Osteocyte (in vitro differentiated cells): ENCODE data around the gene KRTAP4-7. TPM values are rescaled to one million over a fixed set of nuclear protein-coding genes. Genes with fewer than 3 reads are reported as not detected.

Experiments used
- DNase-seq: peaks from one replicate; pipeline ENCODE4 v3.0.0; 2021; ENCODE audit warnings: mixed read lengths; ENCODE audit not compliant: unreplicated experiment; ENCODE audit errors: extremely low spot score
- H3K27ac Mint-ChIP-seq: one replicate; pipeline ENCODE4 v1.8.0; 2021; ENCODE audit warnings: mild to moderate bottlenecking, mixed read lengths; ENCODE audit not compliant: unreplicated experiment
- H3K27me3 Mint-ChIP-seq: one replicate; pipeline ENCODE4 v1.8.0; 2021; ENCODE audit warnings: mixed read lengths; ENCODE audit not compliant: unreplicated experiment
- H3K36me3 Mint-ChIP-seq: one replicate; pipeline ENCODE4 v1.8.0; 2021; ENCODE audit warnings: mixed read lengths; ENCODE audit not compliant: unreplicated experiment
- H3K4me1 Mint-ChIP-seq: one replicate; pipeline ENCODE4 v1.8.0; 2021; ENCODE audit warnings: mixed read lengths; ENCODE audit not compliant: unreplicated experiment
- H3K4me3 Mint-ChIP-seq: one replicate; pipeline ENCODE4 v1.8.0; 2021; ENCODE audit warnings: mild to moderate bottlenecking, moderate library complexity, mixed read lengths; ENCODE audit not compliant: unreplicated experiment
- H3K9me3 Mint-ChIP-seq: one replicate; pipeline ENCODE4 v1.8.0; 2021; ENCODE audit warnings: mixed read lengths; ENCODE audit not compliant: unreplicated experiment
- total RNA-seq: library from RNA; stranded (reverse); gene quantifications from 2 replicates; pipeline ENCODE4 v1.2.1, GENCODE V29; 2021
- TF ChIP-seq, protein P1 (sequence below): fragments of 200-600 bp; sonication (generic); IDR thresholded peaks from 2 replicates; pipeline ENCODE4 v1.5.0; 2021; ENCODE audit warnings: antibody characterized with exemption, mild to moderate bottlenecking, moderate library complexity

KRTAP4-7 gene
- total RNA-seq, 1 donor from 2014 or later: not detected

GRCh38 chr17:41125064-41125463, 41.1 kb downstream of the KRTAP4-7 start:
- Mint-ChIP-seq H3K4me1 (peaks cover 17% of the 10 kb centered on the region), H3K27me3 (no peaks in the 10 kb centered on the region), H3K36me3 (no peaks in the 10 kb centered on the region), H3K27ac (no peak overlapping the region), H3K4me3 (no peak overlapping the region), H3K9me3 (peaks cover 12% of the 10 kb centered on the region)
- TF ChIP-seq, protein P1, sequence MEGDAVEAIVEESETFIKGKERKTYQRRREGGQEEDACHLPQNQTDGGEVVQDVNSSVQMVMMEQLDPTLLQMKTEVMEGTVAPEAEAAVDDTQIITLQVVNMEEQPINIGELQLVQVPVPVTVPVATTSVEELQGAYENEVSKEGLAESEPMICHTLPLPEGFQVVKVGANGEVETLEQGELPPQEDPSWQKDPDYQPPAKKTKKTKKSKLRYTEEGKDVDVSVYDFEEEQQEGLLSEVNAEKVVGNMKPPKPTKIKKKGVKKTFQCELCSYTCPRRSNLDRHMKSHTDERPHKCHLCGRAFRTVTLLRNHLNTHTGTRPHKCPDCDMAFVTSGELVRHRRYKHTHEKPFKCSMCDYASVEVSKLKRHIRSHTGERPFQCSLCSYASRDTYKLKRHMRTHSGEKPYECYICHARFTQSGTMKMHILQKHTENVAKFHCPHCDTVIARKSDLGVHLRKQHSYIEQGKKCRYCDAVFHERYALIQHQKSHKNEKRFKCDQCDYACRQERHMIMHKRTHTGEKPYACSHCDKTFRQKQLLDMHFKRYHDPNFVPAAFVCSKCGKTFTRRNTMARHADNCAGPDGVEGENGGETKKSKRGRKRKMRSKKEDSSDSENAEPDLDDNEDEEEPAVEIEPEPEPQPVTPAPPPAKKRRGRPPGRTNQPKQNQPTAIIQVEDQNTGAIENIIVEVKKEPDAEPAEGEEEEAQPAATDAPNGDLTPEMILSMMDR: no peak
- DNase-seq: no peak

DNA sequence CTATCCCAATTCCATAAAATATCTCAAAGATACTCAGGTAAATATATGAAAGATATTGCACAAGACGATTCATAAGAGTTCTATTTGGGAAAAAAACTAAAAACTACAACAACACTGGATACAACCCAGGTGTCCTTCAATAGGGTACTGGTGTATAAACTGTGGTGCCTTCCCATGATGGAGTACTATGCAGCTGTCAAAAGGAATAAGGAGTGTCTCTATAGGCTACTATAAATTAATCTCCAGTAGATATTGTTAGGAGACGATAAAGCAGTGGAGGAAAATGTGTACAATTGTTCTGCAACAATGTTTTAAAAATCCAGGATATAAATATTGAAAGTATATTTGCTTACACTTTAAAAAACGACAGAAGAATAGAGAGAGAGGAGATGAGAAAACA, 42.5 kb downstream of the KRTAP4-7 start:
- Mint-ChIP-seq H3K27ac (no peak overlapping the region), H3K36me3 (no peaks in the 10 kb centered on the region), H3K27me3 (no peaks in the 10 kb centered on the region), H3K9me3 (peaks cover 12% of the 10 kb centered on the region), H3K4me1 (peaks cover 16% of the 10 kb centered on the region), H3K4me3 (no peak overlapping the region)
- TF ChIP-seq, protein P1: no peak
- DNase-seq: no peak

DNA sequence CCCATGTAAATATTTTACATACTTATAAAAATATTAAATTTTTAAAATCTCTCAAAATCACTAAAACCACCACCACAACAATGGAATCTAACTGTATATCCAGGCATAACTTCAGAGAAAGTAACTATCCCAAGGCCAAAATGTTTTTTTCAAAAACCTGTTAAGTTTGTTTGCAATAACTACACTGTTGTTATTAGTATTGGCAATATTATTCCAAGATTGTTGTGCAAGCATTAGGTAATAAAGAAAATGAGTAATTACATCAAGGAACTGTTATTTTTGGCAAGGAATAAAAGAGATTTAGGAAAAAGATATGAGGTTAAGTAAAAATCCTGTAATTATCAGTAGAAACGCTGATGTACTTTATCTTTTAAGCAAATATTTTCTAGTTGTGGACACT, 43.4 kb downstream of the KRTAP4-7 start:
- Mint-ChIP-seq H3K27me3 (no peaks in the 10 kb centered on the region), H3K27ac (no peak overlapping the region), H3K9me3 (peaks cover 12% of the 10 kb centered on the region), H3K36me3 (no peaks in the 10 kb centered on the region), H3K4me3 (no peak overlapping the region), H3K4me1 (peaks cover 19% of the 10 kb centered on the region)
- TF ChIP-seq, protein P1: no peak
- DNase-seq: no peak

GRCh38 chr17:41131979-41132378, 48.0 kb downstream of the KRTAP4-7 start:
- no peak overlapping the region for H3K27ac Mint-ChIP-seq
- no peaks in the 10 kb centered on the region for H3K27me3 Mint-ChIP-seq
- DNase-seq: no peak
- no peak overlapping the region for H3K4me3 Mint-ChIP-seq
- H3K9me3 Mint-ChIP-seq: peaks cover 10% of the 10 kb centered on the region
- TF ChIP-seq, protein P1: no peak
- H3K4me1 Mint-ChIP-seq: peaks cover 7% of the 10 kb centered on the region
- no peaks in the 10 kb centered on the region for H3K36me3 Mint-ChIP-seq

- no peak for DNase-seq
- Mint-ChIP-seq H3K27me3 (no peaks in the 10 kb centered on the region), H3K9me3 (peaks cover 14% of the 10 kb centered on the region), H3K27ac (no peak overlapping the region), H3K4me3 (no peak overlapping the region), H3K36me3 (peaks cover 5% of the 10 kb centered on the region), H3K4me1 (peaks cover 7% of the 10 kb centered on the region)
- TF ChIP-seq, protein P1: no peak
These were observed 50.2 kb downstream of the KRTAP4-7 start for GRCh38 chr17:41133880-41134735.

Other genes with a start within 250 kb of the KRTAP4-7 start
- gene KRT12, start 216.9 kb upstream of the KRTAP4-7 start, total RNA-seq: not detected in 2 replicates
- gene KRT20, start 198.9 kb upstream of the KRTAP4-7 start, total RNA-seq: not detected in 2 replicates
- gene KRT23, start 146.5 kb upstream of the KRTAP4-7 start, total RNA-seq: not detected in 2 replicates
- not detected in 2 replicates for gene KRT39, start 117.2 kb upstream of the KRTAP4-7 start, total RNA-seq
- gene KRT40, start 99.8 kb upstream of the KRTAP4-7 start, total RNA-seq: not detected in 2 replicates
- not detected in 2 replicates for gene KRTAP3-3, start 90.0 kb upstream of the KRTAP4-7 start, total RNA-seq
- not detected in 2 replicates for gene KRTAP3-2, start 84.2 kb upstream of the KRTAP4-7 start, total RNA-seq
- not detected in 2 replicates for gene KRTAP3-1, start 75.0 kb upstream of the KRTAP4-7 start, total RNA-seq
- gene KRTAP1-5, start 56.9 kb upstream of the KRTAP4-7 start, total RNA-seq: not detected in 2 replicates
- not detected in 2 replicates for gene KRTAP1-4, start 54.0 kb upstream of the KRTAP4-7 start, total RNA-seq
- gene KRTAP1-3, start 49.3 kb upstream of the KRTAP4-7 start, total RNA-seq: not detected in 2 replicates
- gene KRTAP1-1, start 42.7 kb upstream of the KRTAP4-7 start, total RNA-seq: not detected in 2 replicates
- gene KRTAP2-1, start 36.8 kb upstream of the KRTAP4-7 start, total RNA-seq: not detected in 2 replicates
- gene KRTAP2-2, start 28.9 kb upstream of the KRTAP4-7 start, total RNA-seq: not detected in 2 replicates
- gene KRTAP2-3, start 24.0 kb upstream of the KRTAP4-7 start, total RNA-seq: not detected in 2 replicates
- gene KRTAP2-4, start 18.3 kb upstream of the KRTAP4-7 start, total RNA-seq: not detected in 2 replicates
- not detected in 2 replicates for gene KRTAP4-8, start 14.0 kb downstream of the KRTAP4-7 start, total RNA-seq
- gene KRTAP4-16, start 18.1 kb downstream of the KRTAP4-7 start, total RNA-seq: not detected in 2 replicates
- gene KRTAP4-9, start 21.2 kb downstream of the KRTAP4-7 start, total RNA-seq: not detected in 2 replicates
- not detected in 2 replicates for gene KRTAP4-11, start 34.2 kb downstream of the KRTAP4-7 start, total RNA-seq
- not detected in 2 replicates for gene KRTAP4-12, start 40.0 kb downstream of the KRTAP4-7 start, total RNA-seq
- gene KRTAP4-6, start 56.4 kb downstream of the KRTAP4-7 start, total RNA-seq: not detected in 2 replicates
- gene KRTAP4-5, start 65.7 kb downstream of the KRTAP4-7 start, total RNA-seq: not detected in 2 replicates
- gene KRTAP4-4, start 76.6 kb downstream of the KRTAP4-7 start, total RNA-seq: not detected in 2 replicates
- gene KRTAP4-3, start 84.1 kb downstream of the KRTAP4-7 start, total RNA-seq: not detected in 2 replicates
- not detected in 2 replicates for gene KRTAP4-2, start 94.1 kb downstream of the KRTAP4-7 start, total RNA-seq
- gene KRTAP4-1, start 100.8 kb downstream of the KRTAP4-7 start, total RNA-seq: not detected in 2 replicates
- not detected in 2 replicates for gene KRTAP9-1, start 105.7 kb downstream of the KRTAP4-7 start, total RNA-seq
- not detected in 2 replicates for gene KRTAP9-2, start 142.5 kb downstream of the KRTAP4-7 start, total RNA-seq
- gene KRTAP9-3, start 148.3 kb downstream of the KRTAP4-7 start, total RNA-seq: not detected in 2 replicates
- not detected in 2 replicates for gene KRTAP9-8, start 153.8 kb downstream of the KRTAP4-7 start, total RNA-seq
- gene KRTAP9-4, start 165.5 kb downstream of the KRTAP4-7 start, total RNA-seq: not detected in 2 replicates
- not detected in 2 replicates for gene KRTAP9-9, start 171.2 kb downstream of the KRTAP4-7 start, total RNA-seq
- not detected in 2 replicates for gene KRTAP9-6, start 181.2 kb downstream of the KRTAP4-7 start, total RNA-seq
- not detected in 2 replicates for gene KRTAP9-7, start 191.5 kb downstream of the KRTAP4-7 start, total RNA-seq
- gene KRTAP29-1, start 218.7 kb downstream of the KRTAP4-7 start, total RNA-seq: not detected in 2 replicates
- gene KRTAP16-1, start 225.2 kb downstream of the KRTAP4-7 start, total RNA-seq: not detected in 2 replicates
- not detected in 2 replicates for gene KRTAP17-1, start 231.6 kb downstream of the KRTAP4-7 start, total RNA-seq